ENCODE measurements around the gene DCTN3. TPM values are rescaled to one million over a fixed set of nuclear protein-coding genes. Genes with fewer than 3 reads are reported as not detected.

The DCTN3 gene
- 100 to 1,000 TPM; 143 to 144 TPM for total RNA-seq

GRCh38 chr9:34620061-34620994, at the start of gene DCTN3:
TSS of gene DCTN3 (minus strand) at chr9:34620495. CDS start at chr9:34620464, 31 bp downstream.
- DNase-seq = peak; percentile 94
- Mint-ChIP-seq H3K4me3 (peak within 1 kb of the TSS; percentile 86), H3K27me3 (peaks cover 28% of the 10 kb centered on the region), H3K4me1 (peaks cover 33% of the 10 kb centered on the region), H3K36me3 (ENCODE audit: low read depth) (peaks cover 22% of the 10 kb centered on the region), H3K9me3 (no peaks in the 10 kb centered on the region), H3K27ac (peak within 1 kb of the TSS; percentile 75)
- POLR2A ChIA-PET = interaction anchor here (0.6 to 4.9 kb wide), 13 partner anchors 9 to 243 kb away, joined by 3 to 96 read pairs (median 3); partner anchors contain the start of genes ARID3C, DNAI1, FAM219A and GALT
- CTCF ChIA-PET = interaction anchor here (0.6 to 5.0 kb wide), 12 partner anchors 8 to 85 kb away, joined by 3 to 77 read pairs (median 4); partner anchors contain the start of genes ARID3C, GALT, RPP25L and SIGMAR1

GRCh38 chr9:34665381-34666250, 45.3 kb upstream of the DCTN3 start:
- no peaks in the 10 kb centered on the region for H3K27me3 Mint-ChIP-seq
- POLR2A ChIA-PET = interaction anchor here (0.8 to 12.4 kb wide), 9 partner anchors 10 to 288 kb away, joined by 3 to 162 read pairs (median 3); partner anchors contain the start of genes DCTN3, DNAI1, FAM219A and GALT
- H3K9me3 Mint-ChIP-seq = peaks cover 8% of the 10 kb centered on the region
- H3K36me3 Mint-ChIP-seq (ENCODE audit: low read depth) = peaks cover 37% of the 10 kb centered on the region
- H3K4me1 Mint-ChIP-seq = peaks cover 50% of the 10 kb centered on the region
- peak; percentile 93 for DNase-seq
- peak overlapping the region; percentile 85 for H3K4me3 Mint-ChIP-seq
- H3K27ac Mint-ChIP-seq = peak overlapping the region; percentile 80
- CTCF ChIA-PET = interaction anchor here (0.5 to 9.6 kb wide), 6 partner anchors 17 to 598 kb away, joined by 3 to 125 read pairs (median 22); partner anchors contain the start of genes GALT, IL11RA and SIGMAR1

GRCh38 chr9:34665067-34665380, 44.7 kb upstream of the DCTN3 start:
- peaks cover 37% of the 10 kb centered on the region for H3K36me3 Mint-ChIP-seq (ENCODE audit: low read depth)
- CTCF ChIA-PET = interaction anchor here (0.5 to 9.6 kb wide), 7 partner anchors 17 to 598 kb away, joined by 3 to 125 read pairs (median 3); partner anchors contain the start of genes GALT, IL11RA and SIGMAR1
- H3K9me3 Mint-ChIP-seq = peaks cover 8% of the 10 kb centered on the region
- H3K4me3 Mint-ChIP-seq = peak overlapping the region; percentile 85
- H3K27ac Mint-ChIP-seq = peak overlapping the region; percentile 80
- no peak for DNase-seq
- peaks cover 50% of the 10 kb centered on the region for H3K4me1 Mint-ChIP-seq
- H3K27me3 Mint-ChIP-seq = no peaks in the 10 kb centered on the region
- POLR2A ChIA-PET = interaction anchor here (0.7 to 12.4 kb wide), 12 partner anchors 8 to 1663 kb away, joined by 3 to 162 read pairs (median 3); partner anchors contain the start of genes DCTN3, DNAI1, FAM219A and GALT

GRCh38 chr9:34664281-34665066, 44.2 kb upstream of the DCTN3 start:
- Mint-ChIP-seq H3K36me3 (ENCODE audit: low read depth) (peaks cover 33% of the 10 kb centered on the region), H3K4me3 (peak overlapping the region; percentile 85), H3K27me3 (no peaks in the 10 kb centered on the region), H3K9me3 (peaks cover 6% of the 10 kb centered on the region), H3K4me1 (peaks cover 50% of the 10 kb centered on the region), H3K27ac (peak overlapping the region; percentile 80)
- POLR2A ChIA-PET = interaction anchor here (0.7 to 12.4 kb wide), 13 partner anchors 8 to 1663 kb away, joined by 3 to 162 read pairs (median 3); partner anchors contain the start of genes DCTN3, DNAI1, FAM219A and GALT
- peak; percentile 82 for DNase-seq
- CTCF ChIA-PET = interaction anchor here (0.6 to 9.6 kb wide), 6 partner anchors 16 to 41 kb away, joined by 3 to 125 read pairs (median 22); partner anchors contain the start of genes GALT, IL11RA and SIGMAR1

- Mint-ChIP-seq H3K36me3 (ENCODE audit: low read depth) (peaks cover 20% of the 10 kb centered on the region), H3K27ac (peak overlapping the region; percentile 80), H3K4me1 (peaks cover 50% of the 10 kb centered on the region), H3K9me3 (no peaks in the 10 kb centered on the region), H3K27me3 (no peaks in the 10 kb centered on the region), H3K4me3 (peak overlapping the region; percentile 35)
- CTCF ChIA-PET = interaction anchor here (0.8 to 9.6 kb wide), 5 partner anchors 15 to 1527 kb away, joined by 3 to 125 read pairs (median 40); partner anchors contain the start of genes CLTA, GALT, IL11RA and RPP25L
- POLR2A ChIA-PET = interaction anchor here (0.7 to 12.4 kb wide), 6 partner anchors 10 to 448 kb away, joined by 3 to 162 read pairs (median 12); partner anchors contain the start of genes GALT, IL11RA and SIGMAR1
- no peak for DNase-seq
Measured at GRCh38 chr9:34663303-34663605, 43.0 kb upstream of the DCTN3 start.

GRCh38 chr9:34662526-34663302, 42.4 kb upstream of the DCTN3 start, which contains the start of gene CCL27:
TSS of gene CCL27 (minus strand) at chr9:34662657. CDS start at chr9:34662633, 24 bp downstream.
- ChIA-PET POLR2A (interaction anchor here (0.7 to 12.4 kb wide), 6 partner anchors 10 to 449 kb away, joined by 3 to 162 read pairs (median 12); partner anchors contain the start of genes GALT, IL11RA and SIGMAR1), CTCF (interaction anchor here (0.8 to 9.6 kb wide), 5 partner anchors 15 to 1528 kb away, joined by 3 to 125 read pairs (median 40); partner anchors contain the start of genes CLTA, GALT, IL11RA and RPP25L)
- Mint-ChIP-seq H3K27me3 (no peaks in the 10 kb centered on the region), H3K4me1 (peaks cover 49% of the 10 kb centered on the region), H3K9me3 (no peaks in the 10 kb centered on the region), H3K4me3 (peak within 1 kb of the TSS; percentile 35), H3K27ac (peak within 1 kb of the TSS; percentile 80), H3K36me3 (ENCODE audit: low read depth) (peaks cover 16% of the 10 kb centered on the region)
- DNase-seq = peak; percentile 20

- no peak overlapping the region for H3K4me3 Mint-ChIP-seq
- CTCF ChIA-PET = interaction anchor here (0.6 to 9.6 kb wide), 3 partner anchors 12 to 23 kb away, joined by 4 to 125 read pairs (median 83); partner anchors contain the start of genes GALT, IL11RA and SIGMAR1
- no peak overlapping the region for H3K27ac Mint-ChIP-seq
- peaks cover 33% of the 10 kb centered on the region for H3K4me1 Mint-ChIP-seq
- H3K9me3 Mint-ChIP-seq = no peaks in the 10 kb centered on the region
- POLR2A ChIA-PET = interaction anchor here (2.9 to 12.4 kb wide), 2 partner anchors 13 to 22 kb away, joined by 14 to 162 read pairs; partner anchors contain the start of genes GALT and SIGMAR1
- no peak for DNase-seq
- peaks cover 11% of the 10 kb centered on the region for H3K36me3 Mint-ChIP-seq (ENCODE audit: low read depth)
- no peaks in the 10 kb centered on the region for H3K27me3 Mint-ChIP-seq
Measured at GRCh38 chr9:34659592-34660253, 39.4 kb upstream of the DCTN3 start.

- DNase-seq = no peak
- H3K27me3 Mint-ChIP-seq = no peaks in the 10 kb centered on the region
- peaks cover 11% of the 10 kb centered on the region for H3K36me3 Mint-ChIP-seq (ENCODE audit: low read depth)
- no peak overlapping the region for H3K4me3 Mint-ChIP-seq
- H3K9me3 Mint-ChIP-seq = no peaks in the 10 kb centered on the region
- POLR2A ChIA-PET = interaction anchor here (12.4 kb wide), 1 partner anchor 12 kb away, joined by 162 read pairs; the partner anchor contains the start of gene GALT
- no peak overlapping the region for H3K27ac Mint-ChIP-seq
- H3K4me1 Mint-ChIP-seq = peaks cover 20% of the 10 kb centered on the region
- CTCF ChIA-PET = interaction anchor here (1.4 to 9.6 kb wide), 2 partner anchors 12 to 22 kb away, joined by 5 to 83 read pairs; partner anchors contain the start of genes GALT and SIGMAR1
Measured at GRCh38 chr9:34658461-34658860, 38.2 kb upstream of the DCTN3 start.

- H3K9me3 Mint-ChIP-seq = no peaks in the 10 kb centered on the region
- CTCF ChIA-PET = interaction anchor here (1.9 to 9.6 kb wide), 2 partner anchors 10 to 20 kb away, joined by 11 to 83 read pairs; partner anchors contain the start of genes GALT and SIGMAR1
- DNase-seq = no peak
- peaks cover 8% of the 10 kb centered on the region for H3K36me3 Mint-ChIP-seq (ENCODE audit: low read depth)
- POLR2A ChIA-PET = interaction anchor here (0.7 to 12.4 kb wide), 3 partner anchors 8 to 19 kb away, joined by 3 to 162 read pairs (median 12); partner anchors contain the start of genes GALT and SIGMAR1
- H3K27ac Mint-ChIP-seq = no peak overlapping the region
- no peaks in the 10 kb centered on the region for H3K27me3 Mint-ChIP-seq
- H3K4me1 Mint-ChIP-seq = peaks cover 20% of the 10 kb centered on the region
- no peak overlapping the region for H3K4me3 Mint-ChIP-seq
Measured at GRCh38 chr9:34656992-34657391, 36.7 kb upstream of the DCTN3 start.

GRCh38 chr9:34655394-34655793, 35.1 kb upstream of the DCTN3 start:
- Mint-ChIP-seq H3K36me3 (ENCODE audit: low read depth) (peaks cover 5% of the 10 kb centered on the region), H3K4me1 (peaks cover 21% of the 10 kb centered on the region)

More at GRCh38 chr9:34655394-34655793, 35.1 kb upstream of the DCTN3 start:
- Mint-ChIP-seq H3K9me3 (no peaks in the 10 kb centered on the region), H3K4me3 (no peak overlapping the region), H3K27me3 (no peaks in the 10 kb centered on the region), H3K27ac (no peak overlapping the region)
- ChIA-PET POLR2A (interaction anchor here (1.3 to 12.4 kb wide), 3 partner anchors 9 to 18 kb away, joined by 3 to 162 read pairs (median 12); partner anchors contain the start of genes GALT and SIGMAR1), CTCF (interaction anchor here (1.1 to 1.9 kb wide), 2 partner anchors 8 to 21 kb away, joined by 3 to 11 read pairs; partner anchors contain the start of gene GALT)
- no peak for DNase-seq
